HepG2 (cell line): Measurements from ENCODE around the gene P2RY11. TPM values are rescaled to one million over a fixed set of nuclear protein-coding genes. Genes with fewer than 3 reads are reported as not detected.
A peak's percentile ranks its signal among the peaks of the same experiment; 100 is the strongest.

ENCODE experiments used
- ATAC-seq: fragments of 200-7000 bp; cut with Tn5 transposase; 3 replicates; pipeline ENCODE4 v1.9.1; 2020; ENCODE audit warnings: mild to moderate bottlenecking, moderate library complexity
- BruUV-seq: library from RNA; stranded (reverse); fragments of 400-500 nt; replicated peaks from 2 replicates; lab custom pipeline; 2021; lab: Mats Ljungman, UMichigan
- CTCF ChIA-PET: fragments of 300-600 bp; formaldehyde crosslinking; extraction: SDS; loops from one replicate; lab custom pipeline; 2021; ENCODE audit warnings: low total read pairs, inconsistent platforms, low intra/inter-chr PET ratio; lab: Yijun Ruan, JAX
- POLR2A ChIA-PET: fragments of 350-600 bp; sonication (Branson Sonifier 250); formaldehyde crosslinking; loops from one replicate; lab custom pipeline; 2020; ENCODE audit warnings: antibody characterized with exemption, inconsistent platforms; lab: Yijun Ruan, JAX
- DNase-seq: peaks from one replicate; pipeline ENCODE4 v3.0.0-alpha.2; 2015; ENCODE audit warnings: low spot score
- FAIRE-seq: peaks from 3 replicates; lab custom pipeline; 2011; peaks lifted over from hg19 to GRCh38; lab: Jason Lieb, UNC
- H2AFZ ChIP-seq: one replicate; pipeline ENCODE4 v1.6.1; 2011; ENCODE audit warnings: low read length, inconsistent platforms
- H3K27ac ChIP-seq: fragments of 300-600 bp; 3 replicates; pipeline ENCODE4 v1.8.0; 2011; ENCODE audit warnings: mixed run types, mild to moderate bottlenecking, mixed read lengths, low read length, inconsistent platforms; ENCODE audit not compliant: insufficient read depth; ENCODE audit errors: extremely low read length
- H3K27me3 ChIP-seq, 2 experiments: fragments of 200-600 bp in 1 of 2; 2 replicates in 1 of 2; 3 replicates in 1 of 2; pipeline versions ENCODE4 v1.6.0 to v1.8.0; 2011; ENCODE audit warnings: low read length in 2 of 2, mild to moderate bottlenecking in 2 of 2, moderate library complexity in 2 of 2, inconsistent platforms in 1 of 2; ENCODE audit not compliant: insufficient read depth in 2 of 2, control insufficient read depth in 1 of 2
- H3K36me3 ChIP-seq, 2 experiments: fragments of 200-600 bp in 1 of 2; replicated peaks in 1 of 2; 2 replicates in 1 of 2; 3 replicates in 1 of 2; pipeline versions ENCODE4 v1.5.1 to v1.8.0; 2011; ENCODE audit warnings: low read length in 2 of 2, inconsistent platforms in 1 of 2; ENCODE audit not compliant: insufficient read depth in 2 of 2, control insufficient read depth in 1 of 2
- H3K4me1 ChIP-seq: 2 replicates; pipeline ENCODE4 v1.5.1; 2012; ENCODE audit warnings: low read length, inconsistent platforms; ENCODE audit not compliant: insufficient read depth
- H3K4me2 ChIP-seq: 2 replicates; pipeline ENCODE4 v1.6.0; 2011; ENCODE audit warnings: low read depth, low read length, inconsistent platforms
- H3K4me3 ChIP-seq, 3 experiments: fragments of 200-600 bp in 1 of 3; sonication (generic), shearing (Covaris generic) in 1 of 3; replicated peaks in 1 of 3; 2 replicates each; pipeline ENCODE4 v1.5.1; 2011 to 2016; ENCODE audit warnings: low read length in 3 of 3, inconsistent platforms in 2 of 3, low read depth in 2 of 3, mild to moderate bottlenecking in 2 of 3, control low read depth in 1 of 3, mixed read lengths in 1 of 3; ENCODE audit not compliant: insufficient read depth in 1 of 3
- H3K79me2 ChIP-seq: one replicate; pipeline ENCODE4 v1.6.1; 2011; ENCODE audit warnings: low read length, inconsistent platforms; ENCODE audit not compliant: insufficient read depth
- H3K9ac ChIP-seq: 2 replicates; pipeline ENCODE4 v1.6.0; 2011; ENCODE audit warnings: mild to moderate bottlenecking, low read depth, low read length, inconsistent platforms; ENCODE audit not compliant: insufficient read depth
- H3K9me3 ChIP-seq: 2 replicates; pipeline ENCODE4 v1.5.1; 2012; ENCODE audit warnings: mild to moderate bottlenecking, low read length
- H4K20me1 ChIP-seq: 2 replicates; pipeline ENCODE4 v1.6.0; 2011; ENCODE audit warnings: inconsistent platforms, mild to moderate bottlenecking, low read length, moderate library complexity; ENCODE audit not compliant: insufficient read depth
- AGO1 ChIP-seq: fragments of 200-400 bp; formaldehyde crosslinking; IDR thresholded peaks from 2 replicates; pipeline ENCODE4 v1.6.1; 2017; ENCODE audit warnings: mild to moderate bottlenecking, low read depth, low read length, moderate library complexity; ENCODE audit not compliant: poor library complexity, severe bottlenecking
- AGO2 ChIP-seq: fragments of 200-400 bp; formaldehyde crosslinking; optimal IDR thresholded peaks from 2 replicates; pipeline ENCODE3; 2017; ENCODE audit warnings: mild to moderate bottlenecking, low read depth, low read length, moderate library complexity
- BRD4 ChIP-seq: sonication (generic); formaldehyde crosslinking; IDR thresholded peaks from 2 replicates; pipeline ENCODE4 v1.4.0; 2020; ENCODE audit warnings: missing genetic modification reagents
- CAMTA2 ChIP-seq: sonication (generic); formaldehyde crosslinking; IDR thresholded peaks from 2 replicates; pipeline ENCODE4 v1.4.0; 2020; ENCODE audit warnings: mild to moderate bottlenecking, missing genetic modification reagents, borderline replicate concordance
- FOXC1 ChIP-seq: sonication (generic); formaldehyde crosslinking; IDR thresholded peaks from 2 replicates; pipeline ENCODE4 v1.8.0; 2022; ENCODE audit warnings: mild to moderate bottlenecking, missing genetic modification reagents, borderline replicate concordance
- GLI4 ChIP-seq: sonication (generic); formaldehyde crosslinking; IDR thresholded peaks from 2 replicates; pipeline ENCODE4 v1.5.1; 2020; ENCODE audit warnings: missing genetic modification reagents, mild to moderate bottlenecking, moderate library complexity, borderline replicate concordance
- HIVEP1 ChIP-seq: sonication (generic); formaldehyde crosslinking; IDR thresholded peaks from 2 replicates; pipeline ENCODE4 v1.4.0; 2020; ENCODE audit warnings: mild to moderate bottlenecking, missing genetic modification reagents
- MAFF ChIP-seq: IDR thresholded peaks from 2 replicates; pipeline ENCODE4 v1.6.1; 2011; ENCODE audit warnings: low read depth, low read length, improper control_type of control experiment
- MIER2 ChIP-seq: IDR thresholded peaks from 2 replicates; pipeline ENCODE4 v1.6.1; 2016; ENCODE audit warnings: missing biosample characterization, missing genetic modification reagents
- MLX ChIP-seq: IDR thresholded peaks from 2 replicates; pipeline ENCODE4 v1.6.1; 2016
- MYNN ChIP-seq: sonication (generic); formaldehyde crosslinking; IDR thresholded peaks from 2 replicates; pipeline ENCODE4 v1.4.0; 2020; ENCODE audit warnings: mild to moderate bottlenecking, low read depth, missing genetic modification reagents
- NCOA5 ChIP-seq: sonication (generic); formaldehyde crosslinking; IDR thresholded peaks from 2 replicates; pipeline ENCODE4 v1.4.0; 2020; ENCODE audit warnings: missing genetic modification reagents
- RBM39 ChIP-seq: fragments of 200-400 bp; formaldehyde crosslinking; IDR thresholded peaks from one replicate; pipeline ENCODE4 v1.6.1; 2018; ENCODE audit warnings: antibody characterized with exemption, mild to moderate bottlenecking, low read depth, low read length; ENCODE audit not compliant: poor library complexity, severe bottlenecking
- REST ChIP-seq, 2 experiments: IDR thresholded peaks; 2 replicates each; pipeline ENCODE4 v1.6.1; 2011 to 2012; ENCODE audit warnings: low read length in 2 of 2, borderline replicate concordance in 1 of 2, low read depth in 1 of 2, mild to moderate bottlenecking in 1 of 2, moderate library complexity in 1 of 2
- RFX3 ChIP-seq: IDR thresholded peaks from 2 replicates; pipeline ENCODE4 v1.6.1; 2016; ENCODE audit warnings: missing biosample characterization, missing genetic modification reagents
- SALL1 ChIP-seq: sonication (generic); formaldehyde crosslinking; IDR thresholded peaks from 2 replicates; pipeline ENCODE4 v1.8.0; 2022; ENCODE audit warnings: mild to moderate bottlenecking, missing genetic modification reagents
- SIX4 ChIP-seq: sonication (generic); formaldehyde crosslinking; IDR thresholded peaks from 2 replicates; pipeline ENCODE4 v1.4.0; 2020; ENCODE audit warnings: missing genetic modification reagents
- SKI ChIP-seq: fragments of 450-650 bp; IDR thresholded peaks from one replicate; pipeline ENCODE4 v1.6.1; 2018; ENCODE audit warnings: mild to moderate bottlenecking; ENCODE audit not compliant: partially characterized antibody
- ZFP36 ChIP-seq: fragments of 150-350 bp; IDR thresholded peaks from 2 replicates; pipeline ENCODE4 v1.6.1; 2018; ENCODE audit warnings: borderline replicate concordance, low read length, low read depth; ENCODE audit not compliant: partially characterized antibody
- ZFP82 ChIP-seq: sonication (generic); formaldehyde crosslinking; IDR thresholded peaks from 2 replicates; pipeline ENCODE4 v1.5.1; 2020; ENCODE audit warnings: mild to moderate bottlenecking, missing genetic modification reagents, borderline replicate concordance
- ZNF296 ChIP-seq: sonication (generic); formaldehyde crosslinking; conservative IDR thresholded peaks from 2 replicates; pipeline ENCODE4 v1.5.0; 2020; ENCODE audit warnings: mild to moderate bottlenecking, missing genetic modification reagents
- WGBS: methylation state at CpG from one replicate; pipeline ENCODE4 v1.1.6; 2017; ENCODE audit warnings: low lambda C conversion rate; 5-methylcytosine and 5-hydroxymethylcytosine counted together
- in situ Hi-C: cut with HindIII; loops from 2 replicates; pipeline ENCODE4 v1.10.0; 2017; ENCODE audit warnings: low pct_unique_long_range_greater_than_20kb; ENCODE audit not compliant: extremely low pct_ligation_motif_present
- intact Hi-C: fragments of 100-400 bp; cut with micrococcal nuclease; formaldehyde crosslinking; loops from one replicate; pipeline ENCODE4 v1.10.0; 2022; ENCODE audit not compliant: unreplicated experiment
- polyA plus RNA-seq, 8 experiments: library from polyadenylated mRNA; depleted of rRNA in 3 of 8; stranded (reverse) in 7 of 8; unstranded in 1 of 8; fragments of >200 nt; fragmentation: Illumina TruSeq in 4 of 8; extraction: Trizol in 4 of 8; gene quantifications; 2 replicates each; pipeline versions ENCODE4 v1.2.1 to v1.2.3, GENCODE V29; 2011 to 2016; ENCODE audit warnings: low read depth in 4 of 8, missing spikeins in 1 of 8, mixed read lengths in 1 of 8; ENCODE audit not compliant: insufficient read depth in 1 of 8
- total RNA-seq, 5 experiments: library from RNA; depleted of rRNA; stranded (reverse); fragments of >200 nt; fragmentation: Illumina TruSeq; extraction: Trizol; gene quantifications; 2 replicates each; pipeline ENCODE4 v1.2.3, GENCODE V29; 2016; ENCODE audit warnings: low read depth in 1 of 5

P2RY11 gene
- total and polyA plus RNA-seq, 2 of the 13 experiments (the other 11 are each of a cell fraction or from before 2014, with no cell fraction given) = 4.0 to 7.8 TPM

GRCh38 chr19:10093295-10094186, 18.0 kb upstream of the P2RY11 start:
- no TSS peak for BruUV-seq
- Histone ChIP-seq H3K4me1 (peaks cover 35% of the 10 kb centered on the region), H3K9ac (no peak overlapping the region), H4K20me1 (no peaks in the 10 kb centered on the region), H3K4me3 (no peak overlapping the region), H2AFZ (no peak overlapping the region), H3K9me3 (no peaks in the 10 kb centered on the region), H3K27ac (no peak overlapping the region), H3K27me3 (no peaks in the 10 kb centered on the region), H3K79me2 (no peaks in the 10 kb centered on the region), H3K4me2 (no peak overlapping the region), H3K36me3 (peaks cover 2 to 4% of the 10 kb centered on the region in 2 experiments; a peak in 2 of 5 replicates)
- 90% methylated on average over 13 of the region's 22 CpGs for WGBS
- CTCF ChIA-PET = no interaction called here
- DNase-seq (no peak), FAIRE-seq (no peak), ATAC-seq (no peak)
- intact Hi-C loops = no loop called here
- in situ Hi-C loops = no loop called here
- POLR2A ChIA-PET = no interaction called here
- TF ChIP-seq AGO1 = no peak
- peak; percentile 29 to 89 for TF ChIP-seq REST (IDR thresholded peaks at IDR 0.05; ENCODE audit: borderline replicate concordance in 1 of 2, low read depth in 1 of 2, low read length in 2 of 2)
- no peak for TF ChIP-seq ZNF296
- TF ChIP-seq MYNN (CRISPR knock-in tag) = peak; percentile 98; the same call in 1 of the 2 replicates
- no peak for TF ChIP-seq CAMTA2 (CRISPR knock-in tag)
- no peak for TF ChIP-seq SKI
- no peak for TF ChIP-seq SIX4 (CRISPR knock-in tag)
- TF ChIP-seq SALL1 (CRISPR knock-in tag) = no peak
- no peak for TF ChIP-seq MAFF
- TF ChIP-seq BRD4 (CRISPR knock-in tag) = no peak
- TF ChIP-seq NCOA5 (CRISPR knock-in tag) = no peak
- no peak for TF ChIP-seq HIVEP1 (CRISPR knock-in tag)
- no peak for TF ChIP-seq MLX
- no peak for TF ChIP-seq RFX3
- peak; percentile 64 for TF ChIP-seq AGO2
- no peak for TF ChIP-seq RBM39
- no peak for TF ChIP-seq FOXC1 (CRISPR knock-in tag)
- TF ChIP-seq ZFP82 = no peak
- no peak for TF ChIP-seq ZFP36
- 0 out of 2 replicates have a peak, but pooled peaks have one; percentile 60 for TF ChIP-seq MIER2
- TF ChIP-seq GLI4 (CRISPR knock-in tag) = no peak
